HCT116 (cell line): ENCODE measurements around the gene RET.

Source experiments
- CTCF ChIP-seq, 3 experiments: fragments of 200-600 bp in 1 of 3; sonication (generic) in 1 of 3; IDR thresholded peaks in 2 of 3; conservative IDR thresholded peaks in 1 of 3; 2 replicates each; pipeline ENCODE4 v1.5.1; 2012 to 2017; ENCODE audit warnings: low read depth in 2 of 3, low read length in 2 of 3, antibody characterized with exemption in 1 of 3, borderline replicate concordance in 1 of 3, control low read depth in 1 of 3, mild to moderate bottlenecking in 1 of 3, mixed read lengths in 1 of 3, mixed run types in 1 of 3, moderate library complexity in 1 of 3; ENCODE audit not compliant: insufficient read depth in 1 of 3
- EZH2 ChIP-seq: fragments of 200-600 bp; sonication (generic); IDR thresholded peaks from 2 replicates; pipeline ENCODE4 v1.6.1; 2017; ENCODE audit warnings: antibody characterized with exemption, mixed run types
- EZH2phosphoT487 ChIP-seq: fragments of 200-600 bp; IDR thresholded peaks from 2 replicates; pipeline ENCODE4 v1.6.1; 2018; ENCODE audit warnings: antibody characterized with exemption, borderline replicate concordance
- SP1 ChIP-seq: IDR thresholded peaks from 2 replicates; pipeline ENCODE4 v1.6.1; 2012; ENCODE audit warnings: low read depth

GRCh38 chr10:43077421-43078171 is 727 bp downstream of the RET start:
- TF ChIP-seq CTCF (IDR thresholded peaks at IDR 0.05 in 2 of 3, conservative IDR thresholded peaks at IDR 0.05 in 1 of 3; ENCODE audit: borderline replicate concordance in 1 of 3, insufficient read depth in 1 of 3, low read depth in 2 of 3, low read length in 2 of 3) (no peak), SP1 (no peak), EZH2 (no peak), EZH2phosphoT487 (no peak)
